ENCODE results near the gene LZTS2.
A peak's percentile ranks its signal among the peaks of the same experiment; 100 is the strongest.
"Not testable (repeated sequence)": the region's sequence is repeated elsewhere in the genome, so short reads cannot be mapped to it uniquely, and the experiment has no call there.

The LZTS2 gene

DNA sequence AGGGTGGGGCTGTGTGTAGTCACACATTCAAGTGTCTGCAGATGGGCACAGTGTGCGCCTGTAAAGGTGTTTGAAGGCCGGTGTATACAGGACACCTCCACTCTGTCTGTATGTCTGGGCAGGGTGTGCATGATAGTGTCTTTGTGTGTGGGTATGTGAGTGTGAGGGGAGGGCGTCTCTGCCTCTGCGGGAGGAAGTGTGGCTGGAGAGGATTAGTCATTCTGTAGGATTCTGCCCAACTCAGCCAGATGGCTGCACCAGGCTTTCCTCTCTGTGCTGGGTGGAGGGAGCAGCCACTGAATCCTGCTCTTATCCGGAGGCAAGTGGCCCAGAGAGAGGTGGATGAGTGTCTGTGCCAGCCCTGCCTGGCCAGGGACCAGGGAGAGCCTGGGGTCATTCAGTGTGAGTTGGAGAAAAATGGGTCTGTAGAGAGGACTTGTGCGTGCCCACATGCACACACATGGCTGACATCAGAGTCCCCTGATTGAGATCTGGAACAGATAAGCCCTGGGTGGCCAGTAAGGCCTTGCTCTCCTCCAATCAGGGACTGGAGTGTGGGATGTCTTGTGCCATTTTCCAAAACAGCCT lies 33.1 kb downstream of the LZTS2 start:
- DNase-seq (ENCODE audit: low read depth): peak; percentile 24

DNA sequence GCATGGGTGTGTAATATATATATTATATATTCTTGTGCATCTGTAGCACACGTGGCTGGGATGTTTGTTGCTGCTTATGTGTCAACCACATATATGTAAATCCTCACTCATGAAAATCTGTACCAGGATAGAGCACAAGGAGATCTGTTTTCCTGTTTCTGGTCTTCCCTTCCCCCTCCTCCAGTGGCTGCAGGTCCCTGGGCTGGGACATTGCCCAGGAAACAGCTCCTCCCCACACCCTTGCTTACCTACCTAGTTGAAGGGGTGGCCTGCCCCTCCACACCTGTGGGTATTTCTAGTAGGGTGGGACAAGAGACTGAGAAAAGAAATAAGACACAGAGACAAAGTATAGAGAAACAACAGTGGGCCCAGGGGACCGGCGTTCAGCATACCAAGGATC lies 33.7 kb downstream of the LZTS2 start:
- no peak for DNase-seq (ENCODE audit: low read depth)

GRCh38 chr10:101034404-101034803 lies 34.8 kb downstream of the LZTS2 start:
- not testable (repeated sequence) for DNase-seq (ENCODE audit: low read depth)

DNA sequence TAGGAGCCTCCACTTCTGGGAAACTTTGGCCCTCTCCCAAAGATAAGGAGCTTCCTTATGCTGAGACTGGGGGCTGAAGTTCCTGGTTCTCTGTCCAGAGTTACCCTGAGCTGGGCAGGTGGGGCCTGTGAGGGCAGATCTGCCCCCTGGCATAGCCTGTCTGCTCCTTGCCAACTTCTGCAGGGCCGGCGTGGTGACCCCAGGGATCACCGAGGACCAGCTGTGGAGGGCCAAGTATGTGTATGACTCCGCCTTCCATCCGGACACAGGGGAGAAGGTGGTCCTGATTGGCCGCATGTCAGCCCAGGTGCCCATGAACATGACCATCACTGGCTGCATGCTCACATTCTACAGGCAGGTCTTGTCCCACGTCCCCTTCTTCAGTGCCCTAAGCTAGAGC lies 35.7 kb downstream of the LZTS2 start:
- DNase-seq (ENCODE audit: low read depth): no peak

GRCh38 chr10:101035916-101036702 lies 36.5 kb downstream of the LZTS2 start:
- no peak for DNase-seq (ENCODE audit: low read depth)

DNA sequence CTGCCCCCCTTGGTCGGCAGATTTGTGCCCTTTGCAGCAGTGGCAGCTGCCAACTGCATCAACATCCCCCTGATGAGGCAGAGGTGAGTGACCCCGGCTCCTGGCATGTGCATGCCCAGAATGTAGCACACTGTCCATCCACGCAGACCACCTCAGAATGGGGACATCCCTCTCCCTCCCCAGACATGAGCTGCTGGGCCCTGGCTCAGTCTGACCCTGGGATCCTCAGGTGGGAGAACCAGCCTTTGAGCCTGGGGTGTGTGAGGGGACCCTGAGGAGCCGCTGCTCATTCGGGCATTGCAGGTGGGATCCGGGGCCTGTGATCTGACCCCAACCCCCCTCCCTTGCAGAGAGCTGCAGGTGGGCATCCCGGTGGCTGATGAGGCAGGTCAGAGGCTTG lies 37.1 kb downstream of the LZTS2 start:
- no peak for DNase-seq (ENCODE audit: low read depth)

DNA sequence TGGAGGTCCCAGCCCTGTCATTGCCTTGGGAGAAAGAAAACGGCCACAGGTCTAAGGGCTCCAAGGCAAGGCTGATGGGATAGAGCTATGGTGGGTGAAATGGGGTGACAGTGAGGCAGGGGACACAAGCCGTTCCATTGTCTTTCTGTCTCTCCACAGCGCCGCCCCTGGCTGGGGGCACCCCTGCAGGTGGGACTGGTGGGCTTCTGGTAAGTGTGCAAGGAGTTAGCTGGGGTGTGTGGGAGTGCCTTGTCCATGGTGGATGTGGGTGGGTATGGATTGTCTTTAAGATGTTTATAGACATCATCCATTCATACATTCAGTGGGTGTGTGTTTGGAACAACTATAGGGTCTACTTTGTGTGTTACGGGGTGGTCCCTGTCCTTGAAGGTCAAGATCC lies 38.9 kb downstream of the LZTS2 start:
- DNase-seq (ENCODE audit: low read depth): no peak

DNA sequence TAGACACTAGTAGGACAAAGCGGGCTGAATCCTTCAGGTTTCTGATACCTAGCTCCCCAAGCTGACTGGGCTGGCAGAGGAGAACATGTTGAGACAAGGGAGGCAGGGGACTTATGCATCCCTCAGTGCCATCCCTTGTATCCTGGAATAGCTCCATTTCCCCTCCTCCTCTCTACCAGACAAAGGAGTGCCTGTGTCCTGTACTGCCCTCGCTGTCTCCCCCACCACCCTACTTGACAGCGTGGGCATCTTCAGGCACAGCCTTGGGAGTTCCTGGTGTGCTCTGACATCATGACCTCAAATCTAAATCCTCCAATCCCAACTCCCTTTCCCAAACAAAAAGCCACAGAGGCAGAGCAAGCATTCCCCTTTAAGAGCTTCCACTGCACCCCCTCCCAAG lies 40.5 kb downstream of the LZTS2 start:
- no peak for DNase-seq (ENCODE audit: low read depth)

GRCh38 chr10:101040851-101041250 lies 41.2 kb downstream of the LZTS2 start:
- no peak for DNase-seq (ENCODE audit: low read depth)

- peak; percentile 65 for DNase-seq (ENCODE audit: low read depth)
Observed at GRCh38 chr10:101041252-101041761, 41.7 kb downstream of the LZTS2 start.

DNA sequence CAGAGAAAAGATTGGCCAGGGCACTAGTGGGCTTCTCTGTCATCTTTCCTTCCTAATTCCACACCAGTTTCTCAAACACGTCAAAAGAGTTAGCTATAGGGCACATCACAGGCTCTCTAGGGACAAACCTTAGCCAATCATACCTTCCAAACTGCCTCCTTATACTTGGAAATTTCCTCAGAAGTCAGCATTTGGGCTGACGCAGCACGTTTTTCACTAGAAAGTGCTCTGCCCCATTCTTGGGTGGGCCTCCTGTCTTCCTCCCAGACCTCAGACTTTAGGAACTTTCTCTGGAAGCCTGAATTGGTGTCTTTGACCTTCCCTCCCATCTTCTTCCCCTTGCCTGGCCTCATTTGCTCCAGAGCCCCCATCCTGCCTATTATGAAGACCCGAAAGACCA lies 42.5 kb downstream of the LZTS2 start:
- no peak for DNase-seq (ENCODE audit: low read depth)

GRCh38 chr10:101042667-101043362 lies 43.2 kb downstream of the LZTS2 start:
- peak; percentile 66 for DNase-seq (ENCODE audit: low read depth)

GRCh38 chr10:101043363-101043707 lies 43.7 kb downstream of the LZTS2 start:
- no peak for DNase-seq (ENCODE audit: low read depth)

- DNase-seq (ENCODE audit: low read depth): no peak
Observed at GRCh38 chr10:101044117-101044516, 44.5 kb downstream of the LZTS2 start.

- DNase-seq (ENCODE audit: low read depth): no peak
Observed at GRCh38 chr10:101046332-101047238, 47.0 kb downstream of the LZTS2 start.

DNA sequence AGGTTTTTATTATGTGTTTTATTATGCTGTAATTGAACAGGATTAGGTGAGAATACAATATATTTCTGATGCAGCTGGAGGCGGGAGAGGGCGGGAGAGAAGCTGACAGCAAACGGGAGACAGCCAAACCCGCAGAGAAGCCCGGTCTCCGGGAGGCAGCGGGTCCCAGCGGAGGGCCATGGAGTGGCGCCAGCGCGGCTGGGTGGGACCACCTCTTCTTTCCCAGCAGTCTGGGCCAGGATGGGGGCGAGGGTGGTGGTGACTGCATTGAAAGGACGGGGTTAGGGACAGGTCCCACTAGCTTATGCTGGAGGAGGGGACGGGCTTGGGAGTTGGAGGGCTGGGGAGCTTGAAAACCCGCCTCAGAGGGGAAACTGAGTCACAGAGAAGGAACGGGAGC lies 47.7 kb downstream of the LZTS2 start:
- DNase-seq (ENCODE audit: low read depth): no peak

DNA sequence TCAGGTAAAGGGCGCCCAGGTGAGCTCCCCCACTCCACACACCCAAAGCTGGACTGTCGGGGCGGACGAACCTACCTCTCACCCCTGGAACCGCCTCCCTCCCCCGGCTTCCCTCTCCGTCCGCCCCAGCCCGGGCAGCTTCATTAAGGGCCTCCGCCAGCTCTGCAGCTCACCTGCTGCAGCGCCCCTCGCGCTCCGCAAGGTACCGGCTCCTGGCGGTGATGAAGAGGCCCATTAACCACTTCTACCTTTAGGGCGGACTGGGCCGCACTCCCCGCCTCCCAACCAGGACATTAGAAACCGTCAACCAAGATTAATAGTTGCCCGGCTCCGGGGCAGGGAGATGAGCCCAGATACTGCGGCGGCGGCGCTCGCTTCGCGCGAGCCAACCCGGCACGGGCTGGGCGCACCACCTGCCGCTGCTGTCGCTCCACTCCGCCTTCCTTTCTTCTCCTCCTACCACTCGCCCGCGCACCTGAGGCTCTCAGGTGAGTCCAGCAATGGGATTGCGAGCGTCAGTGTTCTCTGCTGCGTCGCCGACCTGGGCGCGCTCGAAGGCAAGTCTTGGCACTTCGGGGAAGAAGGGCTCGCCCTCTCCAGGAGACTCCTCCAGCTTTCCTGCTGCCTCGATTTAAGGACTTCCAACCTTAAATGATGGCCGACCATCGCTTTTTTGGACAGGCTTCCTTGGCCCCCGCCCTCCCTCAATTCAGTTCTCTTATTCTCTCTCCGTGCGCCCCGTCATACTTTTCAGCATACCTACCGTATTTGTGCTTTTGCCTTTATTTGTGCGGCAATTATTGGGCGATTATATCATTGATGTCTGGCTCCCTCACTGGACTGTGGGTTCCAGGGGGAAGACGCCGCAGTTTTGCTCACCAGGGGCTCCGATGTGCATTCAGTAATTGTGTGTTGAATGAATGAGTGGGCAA lies 48.6 kb downstream of the LZTS2 start:
- no peak for DNase-seq (ENCODE audit: low read depth)

- peak; percentile 70 for DNase-seq (ENCODE audit: low read depth)
Observed at GRCh38 chr10:101050208-101051069, 50.8 kb downstream of the LZTS2 start.

DNA sequence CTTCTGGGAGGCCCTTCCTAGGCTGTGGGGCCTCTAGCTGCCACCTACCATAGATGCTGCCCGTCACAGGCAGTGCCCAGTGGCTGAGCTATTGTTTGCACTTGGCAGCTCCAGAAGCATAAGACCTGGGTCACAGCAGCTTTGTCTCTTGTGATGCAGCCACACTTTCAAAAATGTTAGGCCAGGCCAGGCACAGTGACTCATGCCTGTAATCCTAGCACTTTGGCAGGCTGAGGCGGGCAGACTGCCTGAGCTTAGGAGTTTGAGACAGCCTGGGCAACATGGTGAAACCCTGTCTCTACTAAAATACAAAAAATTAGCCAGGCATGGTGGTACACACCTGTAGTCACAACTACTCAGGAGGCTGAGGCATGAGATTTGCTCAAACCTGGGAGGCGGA lies 52.7 kb downstream of the LZTS2 start:
- no peak for DNase-seq (ENCODE audit: low read depth)

DNA sequence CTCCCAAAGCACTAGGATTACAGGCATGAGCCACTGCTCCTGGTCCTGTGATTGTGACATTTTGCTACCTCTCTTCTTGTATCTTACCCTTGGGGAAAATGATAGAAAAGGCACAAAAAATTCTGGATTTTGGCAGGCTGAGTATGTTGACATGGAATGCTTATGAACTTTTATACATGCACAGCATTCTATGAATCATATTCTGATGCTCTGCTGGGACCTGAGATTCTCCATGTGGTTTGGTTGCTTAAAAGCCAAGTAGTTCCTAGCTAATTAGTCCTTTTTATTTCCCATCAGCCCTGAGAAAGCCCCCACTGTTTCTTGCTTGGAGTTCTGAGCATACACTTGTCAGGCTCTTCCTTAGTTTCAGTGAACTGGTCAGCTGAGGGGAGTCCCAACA lies 53.9 kb downstream of the LZTS2 start:
- DNase-seq (ENCODE audit: low read depth): no peak

Data from T follicular helper cell (primary cell).